OCI-LY3 (cell line): ENCODE measurements around the gene CUBN.

Source experiments
- EZH2phosphoT487 ChIP-seq: fragments of 200-600 bp; shearing (Covaris generic); IDR thresholded peaks from 2 replicates; pipeline ENCODE4 v1.6.1; 2018; ENCODE audit warnings: antibody characterized with exemption, mixed run types, low read depth
- TF ChIP-seq, protein P1 (sequence below): fragments of 200-600, 300-600 bp; sonication (generic); IDR thresholded peaks from 2 replicates; pipeline ENCODE4 v1.5.1; 2014; ENCODE audit warnings: antibody characterized with exemption, low read length, low read depth

DNA sequence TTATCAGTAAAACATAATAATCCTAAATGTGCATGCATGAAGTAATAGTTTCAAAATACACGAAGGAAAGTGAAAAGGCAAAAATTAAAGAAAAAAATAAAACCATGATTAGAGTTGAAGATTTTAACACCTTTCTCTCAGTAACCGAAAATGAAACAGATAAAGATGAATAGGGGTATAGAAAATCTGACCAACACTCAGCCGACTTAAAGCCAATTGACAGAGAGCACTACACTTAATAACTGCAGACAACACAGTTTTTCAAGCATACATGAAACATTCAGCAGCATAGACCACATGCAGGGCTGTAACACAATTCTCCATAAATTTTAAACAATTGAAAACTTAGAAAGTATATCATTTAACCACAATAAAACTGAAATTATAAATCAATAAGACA is 76.1 kb downstream of the CUBN start:
- TF ChIP-seq, protein P1, sequence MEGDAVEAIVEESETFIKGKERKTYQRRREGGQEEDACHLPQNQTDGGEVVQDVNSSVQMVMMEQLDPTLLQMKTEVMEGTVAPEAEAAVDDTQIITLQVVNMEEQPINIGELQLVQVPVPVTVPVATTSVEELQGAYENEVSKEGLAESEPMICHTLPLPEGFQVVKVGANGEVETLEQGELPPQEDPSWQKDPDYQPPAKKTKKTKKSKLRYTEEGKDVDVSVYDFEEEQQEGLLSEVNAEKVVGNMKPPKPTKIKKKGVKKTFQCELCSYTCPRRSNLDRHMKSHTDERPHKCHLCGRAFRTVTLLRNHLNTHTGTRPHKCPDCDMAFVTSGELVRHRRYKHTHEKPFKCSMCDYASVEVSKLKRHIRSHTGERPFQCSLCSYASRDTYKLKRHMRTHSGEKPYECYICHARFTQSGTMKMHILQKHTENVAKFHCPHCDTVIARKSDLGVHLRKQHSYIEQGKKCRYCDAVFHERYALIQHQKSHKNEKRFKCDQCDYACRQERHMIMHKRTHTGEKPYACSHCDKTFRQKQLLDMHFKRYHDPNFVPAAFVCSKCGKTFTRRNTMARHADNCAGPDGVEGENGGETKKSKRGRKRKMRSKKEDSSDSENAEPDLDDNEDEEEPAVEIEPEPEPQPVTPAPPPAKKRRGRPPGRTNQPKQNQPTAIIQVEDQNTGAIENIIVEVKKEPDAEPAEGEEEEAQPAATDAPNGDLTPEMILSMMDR, result no peak
- no peak for TF ChIP-seq EZH2phosphoT487
